NCI-H128 (cell line): Measurements from ENCODE around the gene UGGT2.
"Not testable (repeated sequence)": the region's sequence is repeated elsewhere in the genome, so short reads cannot be mapped to it uniquely, and the experiment has no call there.

ENCODE experiments used
- DNase-seq: peaks from one replicate; lab custom pipeline; 2025; ENCODE audit not compliant: unreplicated experiment; lab: John Stamatoyannopoulos, UW

The UGGT2 gene

DNA sequence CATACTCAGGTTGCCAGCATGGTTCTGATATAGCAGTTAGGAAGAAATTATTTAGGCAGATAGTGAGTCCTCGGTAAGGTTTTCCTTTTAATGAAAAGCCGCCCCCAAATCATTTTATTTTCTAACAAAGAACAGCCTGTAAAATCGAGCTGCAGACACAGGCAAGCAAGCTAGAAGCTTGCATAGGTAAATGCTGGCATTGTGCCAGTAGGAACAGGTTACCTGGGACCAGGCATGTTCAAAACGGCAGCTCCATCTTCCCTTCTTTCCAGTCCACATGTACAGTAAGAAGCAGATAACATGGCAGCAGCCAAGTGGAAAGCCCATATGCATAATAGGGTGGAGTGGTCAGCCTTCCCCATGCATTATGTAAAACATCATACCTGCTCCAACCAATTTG is 71.1 kb downstream of the UGGT2 start:
- DNase-seq, result no peak

DNA sequence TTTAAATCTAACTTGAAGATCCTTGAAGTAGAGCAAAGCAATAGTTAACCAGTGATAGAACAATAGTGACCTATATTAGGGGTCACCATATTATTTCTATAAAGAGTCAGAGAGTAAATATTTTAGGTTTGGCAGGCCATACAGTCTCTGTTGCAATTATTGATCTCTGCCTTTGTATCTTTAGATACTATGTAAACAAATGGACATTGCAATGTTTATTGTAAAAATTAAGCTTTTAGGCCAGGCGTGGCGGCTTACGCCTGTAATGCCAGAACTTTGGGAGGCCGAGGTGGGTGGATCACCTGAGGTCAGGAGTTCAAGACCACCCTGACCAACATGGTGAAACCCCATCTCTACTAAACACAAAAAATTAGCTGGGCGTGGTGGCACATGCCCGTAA is 80.5 kb downstream of the UGGT2 start:
- DNase-seq, result not testable (repeated sequence)

DNA sequence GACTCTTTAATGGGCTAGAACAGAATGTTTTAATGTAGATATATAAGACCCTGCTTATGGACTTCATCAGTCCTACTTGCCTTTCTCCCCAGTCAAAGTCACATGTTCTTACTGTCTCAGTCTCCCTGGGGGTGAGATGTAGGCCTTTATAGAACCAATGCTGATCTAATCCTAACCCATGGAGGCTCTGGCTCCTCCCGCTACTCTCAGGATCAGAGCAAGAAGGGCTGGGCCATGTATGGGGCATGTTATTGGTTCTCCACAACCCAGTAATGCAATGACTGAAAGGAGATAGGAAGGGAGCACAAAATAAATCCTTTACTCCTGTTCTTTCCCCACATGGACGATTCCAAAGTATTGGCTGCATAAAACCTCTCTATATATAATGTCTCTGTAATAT is 82.3 kb downstream of the UGGT2 start:
- DNase-seq, result no peak

DNA sequence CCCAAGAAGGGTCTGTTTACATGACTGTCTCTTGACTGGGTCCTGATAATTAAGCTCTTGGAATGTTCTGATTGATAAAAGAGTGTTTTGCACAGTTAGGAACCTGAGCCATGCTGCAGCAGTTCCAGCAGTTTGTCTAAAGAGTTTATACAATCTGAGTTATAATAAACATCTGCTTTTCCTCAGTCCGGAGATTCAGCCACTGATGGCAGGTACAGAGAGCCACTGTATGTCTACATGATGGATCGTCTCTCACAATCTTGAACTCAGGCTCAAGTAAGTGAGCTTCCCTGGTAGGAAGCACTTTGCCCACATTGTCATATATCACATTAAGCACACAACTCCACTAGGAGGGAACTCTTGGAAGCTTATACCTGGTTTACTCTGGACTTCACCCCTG is 84.3 kb downstream of the UGGT2 start:
- DNase-seq, result no peak

DNA sequence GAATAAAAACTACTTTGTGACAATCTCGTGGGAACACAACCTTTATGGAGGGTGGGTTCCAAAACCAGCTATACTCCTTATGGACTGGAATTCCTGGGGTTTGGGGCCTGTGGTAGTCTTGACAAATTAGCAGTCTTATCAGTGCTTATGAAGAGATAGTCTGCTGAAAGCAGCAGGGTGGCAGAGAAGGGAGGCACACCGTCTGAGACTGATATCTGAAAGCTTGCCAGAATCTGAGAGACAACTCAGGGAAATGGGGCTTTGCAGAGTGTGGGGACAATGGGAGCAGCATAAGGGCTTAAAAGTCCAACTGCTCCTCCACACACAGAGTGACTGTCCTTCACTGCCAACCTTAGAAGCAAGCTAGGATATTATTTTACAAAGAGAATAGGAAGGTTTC is 95.9 kb downstream of the UGGT2 start:
- DNase-seq, result no peak

DNA sequence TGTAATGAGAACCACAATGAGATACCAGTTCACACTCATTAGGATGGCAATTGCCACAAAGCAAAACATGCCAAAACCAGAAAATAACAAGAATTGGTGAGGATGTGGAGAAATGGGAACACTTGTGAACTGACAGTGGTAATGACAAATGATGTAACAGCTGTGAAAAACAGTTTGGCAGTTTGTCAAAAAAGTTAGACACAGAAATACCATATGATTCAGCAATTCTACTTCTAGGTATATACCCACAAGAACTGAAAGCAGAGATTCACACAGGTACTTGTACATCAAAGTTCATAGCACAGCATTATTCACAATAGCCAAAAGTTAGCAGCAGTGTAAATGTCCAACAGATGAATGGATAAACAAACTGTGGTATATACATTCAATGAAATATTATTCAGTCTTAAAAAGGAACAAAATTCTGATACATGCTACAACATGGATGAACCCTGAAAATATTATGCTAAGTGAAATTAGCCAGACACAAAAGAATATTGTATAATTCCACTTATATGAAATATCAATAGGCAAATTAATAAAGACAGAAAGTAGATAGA is 96.5 kb downstream of the UGGT2 start:
- DNase-seq, result no peak

DNA sequence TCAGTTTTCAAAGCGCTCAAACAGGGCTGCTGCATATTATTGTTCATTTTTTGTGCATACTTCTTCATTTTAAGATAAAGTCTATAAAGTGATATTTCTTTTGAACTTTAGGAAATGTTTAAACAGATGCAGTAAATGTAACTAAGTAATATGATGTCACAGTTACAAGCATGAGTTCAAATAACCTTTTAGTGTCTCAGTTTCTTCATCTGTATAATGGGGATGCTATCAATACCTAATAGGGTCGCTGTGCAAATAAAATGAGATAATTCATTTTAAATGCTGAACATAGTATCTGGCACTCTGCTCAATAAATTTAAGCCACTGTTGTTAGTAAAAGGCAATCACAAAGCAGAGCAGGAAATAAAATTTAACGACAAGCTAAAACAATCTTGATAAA is 97.5 kb downstream of the UGGT2 start:
- DNase-seq, result no peak

DNA sequence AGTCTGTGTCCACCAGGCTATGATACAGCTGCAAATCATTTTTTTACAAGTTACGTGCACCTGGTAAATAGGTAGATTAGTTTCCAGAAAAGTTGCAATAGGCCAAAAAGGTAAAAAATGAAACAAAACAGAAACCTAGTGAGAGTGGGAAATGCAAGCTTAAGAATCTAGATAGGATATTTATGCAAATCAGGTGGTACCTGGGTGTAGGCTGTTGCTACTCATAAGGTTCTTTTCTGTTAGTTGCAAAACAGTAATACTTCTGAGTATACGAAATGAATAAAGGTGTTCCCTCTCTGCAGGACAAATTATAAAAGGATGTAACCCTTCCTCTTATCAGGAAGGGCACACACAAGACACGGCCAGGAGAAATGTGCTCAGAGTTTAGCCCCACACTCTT is 97.9 kb downstream of the UGGT2 start:
- DNase-seq, result no peak

DNA sequence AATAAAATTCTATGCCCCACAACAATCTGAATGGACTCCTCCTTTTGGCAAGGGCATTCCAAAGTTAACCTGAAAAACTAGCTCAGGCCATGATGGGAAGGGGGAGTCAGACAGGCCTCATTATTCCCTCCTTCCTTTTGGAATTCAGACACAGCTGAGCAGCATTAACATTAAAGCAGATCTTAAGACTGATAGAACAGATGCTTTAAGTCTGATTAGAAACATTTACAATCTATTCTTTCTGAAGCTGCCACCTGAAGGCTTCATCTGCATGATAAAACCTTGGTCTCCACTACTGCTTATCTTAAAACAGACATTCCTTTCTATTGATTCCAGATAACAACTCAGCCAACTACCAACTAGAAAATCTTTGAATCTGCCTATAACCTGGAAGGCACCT is 98.9 kb downstream of the UGGT2 start:
- DNase-seq, result no peak

DNA sequence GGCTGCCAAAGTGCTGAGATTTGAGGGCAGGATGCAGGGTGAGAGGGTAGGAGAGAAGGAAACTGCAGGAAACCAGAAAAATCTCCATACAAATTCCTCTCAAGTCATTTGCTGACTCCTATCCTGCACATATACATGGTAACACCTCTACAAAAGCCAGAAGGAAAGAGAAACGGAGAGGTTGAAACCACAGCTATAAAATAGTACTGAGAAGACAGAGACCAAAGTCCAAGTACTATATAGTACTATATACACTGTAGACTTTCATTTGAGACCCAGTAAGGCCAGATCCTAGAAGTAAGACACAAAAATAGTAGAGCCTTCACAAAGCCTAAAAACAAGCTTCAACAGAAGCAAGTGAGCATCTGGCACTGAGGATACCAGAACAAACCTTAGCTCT is 103.1 kb downstream of the UGGT2 start:
- DNase-seq, result no peak

DNA sequence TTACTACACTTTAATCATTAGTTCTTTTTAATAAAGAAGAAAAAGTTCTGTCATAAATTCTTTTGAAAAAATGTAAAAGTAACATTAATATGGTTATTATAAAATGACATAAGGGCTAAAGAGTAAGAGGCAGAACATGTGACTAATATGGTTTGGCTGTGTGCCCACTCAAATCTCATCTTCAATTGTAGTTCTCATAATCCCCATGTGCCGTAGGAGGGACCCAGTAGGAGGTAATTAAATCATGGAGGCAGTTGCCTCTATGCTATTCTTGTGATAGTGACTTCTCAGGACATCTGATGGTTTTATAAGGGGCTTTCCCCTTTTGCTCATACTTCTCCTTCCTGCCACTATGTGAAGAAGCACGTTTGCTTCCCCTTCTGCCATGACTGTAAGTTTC is 104.5 kb downstream of the UGGT2 start:
- DNase-seq, result no peak

DNA sequence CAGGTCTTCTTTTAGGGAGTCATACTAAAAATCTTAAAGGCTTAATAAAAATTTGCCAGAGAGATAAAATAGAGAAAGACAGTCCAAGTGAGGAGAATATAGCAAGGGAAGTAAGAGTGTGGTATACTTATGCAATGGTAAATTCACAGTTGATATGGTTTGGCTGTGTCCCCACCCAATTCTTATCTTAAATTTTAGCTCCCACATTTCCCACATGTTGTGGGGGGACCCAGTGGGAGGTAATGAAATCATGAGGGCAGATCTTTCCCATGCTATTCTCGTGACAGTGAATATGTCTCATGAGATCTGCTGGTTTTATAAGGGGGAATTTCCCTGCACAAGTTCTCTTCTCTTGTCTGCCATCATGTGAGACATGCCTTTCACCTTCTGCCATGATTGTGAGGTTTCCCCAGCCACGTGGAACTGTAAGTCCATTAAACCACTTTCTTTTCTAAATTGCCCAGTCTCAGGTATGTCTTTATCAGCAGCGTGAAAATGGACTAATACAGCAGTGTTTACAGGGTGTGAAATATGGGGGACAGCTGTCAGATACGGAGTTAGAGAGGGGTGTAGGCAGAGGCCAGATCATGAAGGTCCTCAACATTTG is 115.4 kb downstream of the UGGT2 start:
- DNase-seq, result no peak

DNA sequence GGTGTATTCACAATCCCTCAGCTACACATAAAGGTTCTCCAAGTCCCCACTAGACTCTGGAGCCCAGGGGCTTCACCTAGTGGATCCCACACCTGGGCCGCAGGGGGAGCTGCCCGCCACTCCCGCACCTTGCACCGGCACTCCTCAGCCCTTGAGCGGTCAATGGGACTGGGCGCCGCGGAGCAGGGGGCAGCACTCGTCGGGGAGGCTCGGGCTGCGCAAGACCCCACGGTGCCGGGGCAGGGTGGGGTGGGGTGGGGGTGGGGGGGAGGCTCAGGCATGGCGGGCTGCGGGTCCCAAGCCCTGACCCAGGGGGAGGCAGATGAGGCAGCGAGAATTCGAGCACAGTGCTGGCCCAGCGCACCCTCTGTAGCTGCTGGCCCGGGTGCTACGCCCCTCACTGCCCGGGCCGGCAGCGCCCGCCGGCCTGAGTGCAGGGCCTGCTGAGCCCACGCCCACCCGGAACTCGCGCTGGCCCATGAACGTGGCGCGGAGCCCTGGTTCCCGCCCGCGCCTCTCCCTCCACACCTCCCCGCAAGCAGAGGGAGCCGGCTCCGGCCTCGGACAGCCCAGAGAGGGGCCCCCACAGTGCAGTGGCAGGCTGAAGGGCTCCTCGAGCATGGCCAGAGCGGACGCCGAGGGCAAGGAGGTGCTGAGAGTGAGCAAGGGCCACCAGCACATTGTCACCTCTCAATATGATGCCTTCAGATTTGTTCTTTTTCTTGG is 121.7 kb downstream of the UGGT2 start:
- no peak for DNase-seq

DNA sequence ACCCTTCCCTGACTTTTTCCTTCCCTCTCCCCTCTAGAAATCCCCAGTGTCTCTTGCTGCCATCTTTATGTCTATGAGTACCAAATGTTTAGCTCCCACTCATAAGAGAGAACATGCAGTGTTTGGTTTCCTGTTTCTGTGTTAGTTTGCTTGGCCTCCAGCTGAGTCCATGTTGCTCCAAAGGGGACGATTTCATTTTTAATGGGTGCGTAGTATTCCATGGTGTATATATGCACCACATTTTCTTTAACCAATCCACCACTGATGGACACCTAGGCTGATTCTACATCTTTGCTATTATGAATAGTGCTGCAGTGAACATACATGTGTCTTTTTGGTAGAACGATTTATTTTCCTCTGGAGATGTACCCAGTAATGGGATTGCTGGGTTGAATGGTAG is 123.8 kb downstream of the UGGT2 start:
- no peak for DNase-seq

DNA sequence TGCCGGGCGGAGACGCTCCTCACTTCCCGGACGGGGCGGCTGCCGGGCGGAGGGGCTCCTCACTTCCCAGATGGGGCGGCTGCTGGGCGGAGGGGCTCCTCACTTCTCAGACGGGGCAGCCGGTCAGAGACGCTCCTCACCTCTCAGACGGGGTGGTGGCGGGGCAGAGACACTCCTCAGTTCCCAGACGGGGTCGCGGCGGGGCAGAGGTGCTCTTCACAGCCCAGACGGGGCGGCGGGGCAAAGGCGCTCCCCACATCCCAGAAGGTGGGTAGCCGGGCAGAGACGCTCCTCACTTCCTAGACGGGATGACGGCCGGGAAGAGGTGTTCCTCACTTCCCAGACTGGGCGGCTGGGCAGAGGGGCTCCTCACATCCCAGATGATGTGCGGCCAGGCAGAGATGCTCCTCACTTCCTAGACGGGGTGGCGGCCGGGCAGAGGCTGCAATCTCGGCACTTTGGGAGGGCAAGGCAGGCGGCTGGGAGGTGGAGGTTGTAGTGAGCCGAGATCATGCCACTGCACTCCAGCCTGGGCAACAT is 124.8 kb downstream of the UGGT2 start:
- DNase-seq, result not testable (repeated sequence)

DNA sequence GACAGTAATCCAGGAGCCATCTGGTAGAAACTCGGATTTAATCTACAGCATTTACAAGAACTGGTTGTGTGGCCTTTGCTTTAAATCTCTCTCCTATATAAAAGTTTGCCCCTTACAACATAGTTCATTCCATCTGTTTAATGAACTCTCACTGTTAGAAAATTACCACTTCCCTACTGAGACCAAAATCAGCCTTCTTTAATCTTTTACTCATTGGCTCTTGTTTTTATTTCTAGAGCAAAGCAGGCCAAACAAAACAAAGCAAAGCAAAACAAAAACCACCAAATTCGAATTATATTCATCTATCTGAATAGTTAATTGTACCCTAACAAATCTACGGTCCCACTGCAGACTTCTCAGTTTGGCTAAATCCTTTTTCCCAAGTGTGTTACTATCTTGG is 127.0 kb downstream of the UGGT2 start:
- no peak for DNase-seq

DNA sequence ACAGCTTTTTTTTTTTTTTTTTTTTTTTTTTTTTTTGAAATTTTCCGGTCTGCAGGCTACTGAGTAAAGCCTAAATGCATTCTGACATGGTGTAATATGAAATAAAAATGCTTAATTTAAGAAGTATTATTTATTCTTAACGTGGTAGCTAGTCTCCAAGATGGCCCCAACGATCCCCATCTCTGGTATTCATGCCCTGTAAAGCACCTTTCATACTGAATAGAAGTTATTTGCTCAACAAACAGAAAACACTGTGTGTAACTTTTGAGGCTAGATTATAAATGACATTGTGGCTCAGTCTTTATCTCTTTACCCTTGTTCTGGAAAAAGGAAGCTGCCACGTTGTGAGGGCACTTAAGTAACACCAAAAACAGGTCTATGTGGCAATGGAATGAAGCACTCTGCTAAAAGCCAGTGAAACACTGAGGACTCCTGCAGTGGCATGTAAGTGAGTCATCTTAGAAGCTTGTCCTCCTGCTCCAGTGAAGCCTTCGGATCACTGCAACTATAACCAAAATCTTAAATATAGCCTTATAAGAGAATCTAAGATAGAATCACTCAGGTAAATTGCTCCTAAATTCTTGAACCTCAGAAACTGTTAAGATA is 128.7 kb downstream of the UGGT2 start:
- no peak for DNase-seq

DNA sequence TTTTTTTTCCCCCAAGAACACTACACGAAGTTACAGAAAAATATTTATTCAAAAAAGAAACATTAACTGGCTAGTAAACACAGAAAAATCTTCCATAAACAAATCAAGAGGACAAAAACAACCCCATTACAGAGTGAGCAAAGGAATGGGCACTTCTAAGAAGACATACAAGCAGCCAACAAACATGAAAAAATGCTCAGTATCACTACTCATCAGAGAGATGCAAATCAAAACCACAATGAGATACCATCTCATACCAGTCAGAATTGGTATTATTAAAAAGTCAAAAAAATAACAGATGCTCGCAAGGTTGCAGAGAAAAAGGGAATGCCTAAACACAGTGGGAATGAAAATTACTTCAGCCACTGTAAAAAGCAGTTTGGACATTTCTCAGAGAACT is 131.7 kb downstream of the UGGT2 start:
- no peak for DNase-seq

DNA sequence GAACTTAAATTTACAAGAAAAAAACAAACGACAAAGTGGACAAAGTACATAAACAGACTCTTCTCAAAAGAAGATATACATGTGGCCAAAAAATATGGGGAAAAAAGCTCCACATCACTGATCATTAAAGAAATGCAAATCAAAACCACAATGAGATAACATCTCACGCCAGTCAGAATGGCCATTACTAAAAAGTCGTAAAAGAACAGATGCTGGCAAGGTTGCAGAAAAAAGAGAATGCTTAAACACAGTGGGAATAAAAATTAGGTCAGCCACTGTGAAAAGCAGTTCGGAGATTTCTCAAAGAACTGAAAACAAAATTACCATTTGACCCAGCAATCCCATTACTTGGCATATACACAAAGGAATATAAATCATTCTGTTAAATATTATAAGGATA is 132.7 kb downstream of the UGGT2 start:
- DNase-seq, result no peak

DNA sequence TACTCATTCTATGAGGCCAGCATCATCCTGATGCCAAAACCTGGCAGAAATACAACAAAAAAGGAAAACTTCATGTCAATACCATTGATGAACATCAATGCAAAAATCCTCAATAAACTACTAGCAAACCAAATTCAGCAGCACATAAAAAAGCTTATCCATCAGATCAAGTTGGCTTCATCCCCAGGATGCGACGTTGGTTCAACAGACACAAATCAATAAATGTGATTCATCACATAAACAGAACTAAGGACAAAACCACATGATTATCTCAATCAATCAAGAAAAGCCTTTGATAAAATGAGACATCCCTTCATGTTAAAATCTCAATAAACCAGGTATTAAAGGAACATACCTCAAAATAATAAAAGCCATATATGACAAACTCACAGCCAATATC is 134.3 kb downstream of the UGGT2 start:
- no peak for DNase-seq

DNA sequence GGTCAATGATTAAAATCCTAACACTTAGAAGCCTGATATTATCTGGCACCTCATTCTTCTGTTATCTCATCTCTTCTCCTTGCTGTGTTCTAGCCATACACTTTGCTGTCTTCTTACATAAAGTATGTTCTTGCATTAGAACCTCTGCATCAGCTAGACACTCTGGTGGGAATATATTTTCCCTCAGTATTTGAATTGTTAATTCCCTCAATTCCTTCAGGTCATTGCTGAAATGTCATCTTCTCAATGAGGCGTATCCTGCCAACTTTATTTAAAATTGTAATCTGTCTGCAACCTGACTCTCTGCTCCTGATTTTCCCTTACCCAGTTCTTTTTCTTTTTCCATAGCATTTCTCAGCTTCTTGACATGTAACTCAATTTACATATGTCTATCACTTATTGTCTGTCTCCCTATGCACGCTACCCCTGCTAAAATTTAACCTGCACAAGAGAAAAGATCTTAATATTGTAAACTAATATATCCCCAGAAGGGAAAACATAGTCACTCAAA is 138.2 kb downstream of the UGGT2 start:
- no peak for DNase-seq

DNA sequence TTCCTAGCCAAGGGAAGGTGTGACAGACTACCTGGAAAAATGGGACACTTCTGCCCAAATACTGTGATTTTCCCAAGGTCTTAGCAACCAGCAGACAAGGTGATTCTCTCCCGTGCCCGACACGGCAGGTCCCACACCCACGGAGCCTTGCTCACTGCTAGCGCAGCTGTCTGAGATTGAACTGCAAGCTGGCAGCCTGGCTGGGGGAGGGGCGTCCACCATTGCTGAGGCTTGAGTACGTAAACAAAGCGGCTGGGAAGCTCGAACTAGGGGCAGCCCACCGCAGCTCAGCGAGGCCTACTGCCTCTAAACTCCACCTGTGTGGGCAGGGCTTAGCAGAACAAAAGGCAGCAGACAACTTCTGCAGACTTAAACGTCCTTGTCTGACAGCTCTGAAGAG is 146.2 kb downstream of the UGGT2 start:
- no peak for DNase-seq
